ENCODE results near the gene HAPLN2.
A peak's percentile ranks its signal among the peaks of the same experiment; 100 is the strongest.
"Not testable (repeated sequence)": the region's sequence is repeated elsewhere in the genome, so short reads cannot be mapped to it uniquely, and the experiment has no call there.

Gene HAPLN2

GRCh38 chr1:156622581-156623297, 3.5 kb downstream of the HAPLN2 start:
- no peak for DNase-seq (ENCODE audit: low read depth)

GRCh38 chr1:156623946-156624813, 5.0 kb downstream of the HAPLN2 start:
- DNase-seq (ENCODE audit: low read depth), result peak; percentile 23

- DNase-seq (ENCODE audit: low read depth), result no peak
Observed at GRCh38 chr1:156624814-156625435, 5.7 kb downstream of the HAPLN2 start.

- peak; percentile 42 for DNase-seq (ENCODE audit: low read depth)
Observed at GRCh38 chr1:156625436-156626078, 6.3 kb downstream of the HAPLN2 start.

- DNase-seq (ENCODE audit: low read depth), result no peak
Observed at GRCh38 chr1:156626079-156626438, 6.8 kb downstream of the HAPLN2 start.

DNA sequence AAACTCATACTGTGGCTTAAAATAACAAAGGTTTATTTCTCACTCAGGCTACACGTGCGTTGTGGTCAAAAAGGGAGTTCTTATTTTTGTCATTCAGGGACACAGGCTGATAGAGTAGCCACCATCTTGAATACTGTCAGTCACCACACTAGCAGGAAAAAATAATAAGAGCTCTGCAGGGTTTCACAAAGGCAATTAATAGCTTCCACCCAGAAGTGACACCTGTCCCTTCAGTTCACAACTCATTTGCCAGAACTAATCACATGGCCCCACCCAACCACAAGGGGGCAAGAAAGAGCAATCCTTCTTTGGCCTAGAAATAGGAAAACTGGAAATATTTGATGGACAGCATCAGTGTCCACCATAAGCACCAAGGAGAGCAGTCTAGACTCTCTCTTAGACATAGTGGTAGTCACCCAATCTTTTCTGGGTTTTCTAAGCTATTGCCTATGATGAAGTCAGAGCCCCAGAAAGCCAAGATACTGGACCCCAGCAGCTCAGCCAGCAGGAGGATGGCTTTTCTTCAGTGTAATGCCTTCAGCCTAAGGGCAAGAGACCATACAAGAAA, 8.2 kb downstream of the HAPLN2 start:
- DNase-seq (ENCODE audit: low read depth), result no peak

GRCh38 chr1:156629823-156630449, 10.7 kb downstream of the HAPLN2 start:
- no peak for DNase-seq (ENCODE audit: low read depth)

DNA sequence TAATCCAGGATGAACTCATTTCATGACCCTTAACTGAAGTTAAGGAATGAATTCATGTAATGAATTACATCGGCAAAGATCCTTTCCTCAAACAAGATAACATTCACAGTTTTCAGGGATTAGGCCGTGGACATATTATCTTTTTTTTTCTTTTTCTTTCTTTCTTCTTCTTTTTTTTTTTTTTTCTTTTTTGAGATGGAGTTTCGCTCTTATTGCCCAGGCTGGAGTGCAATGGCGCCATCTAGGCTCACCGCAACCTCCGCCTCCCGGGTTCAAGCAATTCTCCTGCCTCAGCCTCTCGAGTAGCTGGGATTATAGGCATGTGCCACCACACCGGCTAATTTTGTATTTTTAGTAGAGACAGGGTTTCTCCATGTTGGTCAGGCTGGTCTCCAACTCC, 11.9 kb downstream of the HAPLN2 start:
- DNase-seq (ENCODE audit: low read depth), result not testable (repeated sequence)

DNA sequence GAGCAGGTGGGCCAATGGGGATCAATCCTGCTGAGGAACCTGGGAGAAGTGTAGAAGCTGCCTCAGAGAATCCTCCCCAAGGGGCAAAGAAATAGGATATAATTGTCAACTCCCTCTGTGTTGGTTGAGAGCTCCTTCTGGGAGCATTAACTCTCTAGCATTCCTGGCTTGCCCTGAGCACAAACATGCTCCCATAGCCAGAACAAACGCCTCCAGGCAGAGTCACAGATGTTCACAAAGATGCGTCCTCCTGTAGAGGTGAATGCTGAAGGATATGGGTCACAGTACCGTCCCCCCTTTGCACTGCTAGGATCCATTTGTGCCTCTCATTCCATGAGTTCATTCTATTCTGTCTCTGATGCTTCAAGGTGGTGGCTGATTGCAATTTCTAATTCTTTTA, 13.1 kb downstream of the HAPLN2 start:
- no peak for DNase-seq (ENCODE audit: low read depth)

DNA sequence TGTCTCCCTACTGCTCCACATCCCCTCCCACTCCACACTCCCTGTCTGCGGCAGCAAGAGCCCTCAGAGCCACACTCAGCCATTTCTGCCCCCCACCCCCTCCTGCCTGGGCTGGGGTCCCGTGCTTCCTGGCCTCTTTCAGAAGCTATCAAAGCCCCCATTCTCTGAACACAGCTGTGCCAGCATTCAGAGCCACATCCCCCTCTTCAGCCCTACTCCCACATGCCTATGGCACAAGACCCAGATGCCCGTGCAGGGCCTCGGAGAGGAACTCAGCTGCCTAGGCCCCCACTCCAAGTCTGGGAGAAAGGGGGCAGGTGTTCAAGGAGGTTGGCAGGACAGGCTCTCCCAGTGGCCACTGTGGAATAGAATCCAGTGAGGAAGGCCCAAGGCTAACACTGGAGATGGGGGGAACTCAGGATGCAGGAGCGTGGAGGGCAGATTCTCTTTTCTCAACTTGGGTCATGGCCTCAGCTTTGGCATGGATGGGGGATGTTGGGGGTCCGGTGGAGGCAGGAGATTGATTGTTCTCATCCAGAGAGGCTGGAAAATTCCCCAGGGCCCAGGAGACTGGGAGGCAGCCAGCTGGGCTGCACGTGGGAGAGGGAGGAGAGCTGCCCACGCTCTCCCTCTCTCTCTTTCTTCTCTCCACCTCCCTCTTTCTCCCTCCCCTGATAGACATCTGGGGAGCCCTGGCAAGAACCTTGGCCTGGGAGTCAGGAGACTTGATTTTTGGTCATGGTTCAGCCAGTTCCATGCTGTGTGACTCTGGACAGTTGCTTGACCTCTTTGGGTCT, 19.2 kb downstream of the HAPLN2 start:
- DNase-seq (ENCODE audit: low read depth), result no peak

GRCh38 chr1:156639601-156640101, 20.4 kb downstream of the HAPLN2 start:
- DNase-seq (ENCODE audit: low read depth), result no peak

GRCh38 chr1:156640842-156641706, 21.9 kb downstream of the HAPLN2 start:
- DNase-seq (ENCODE audit: low read depth), result no peak

DNA sequence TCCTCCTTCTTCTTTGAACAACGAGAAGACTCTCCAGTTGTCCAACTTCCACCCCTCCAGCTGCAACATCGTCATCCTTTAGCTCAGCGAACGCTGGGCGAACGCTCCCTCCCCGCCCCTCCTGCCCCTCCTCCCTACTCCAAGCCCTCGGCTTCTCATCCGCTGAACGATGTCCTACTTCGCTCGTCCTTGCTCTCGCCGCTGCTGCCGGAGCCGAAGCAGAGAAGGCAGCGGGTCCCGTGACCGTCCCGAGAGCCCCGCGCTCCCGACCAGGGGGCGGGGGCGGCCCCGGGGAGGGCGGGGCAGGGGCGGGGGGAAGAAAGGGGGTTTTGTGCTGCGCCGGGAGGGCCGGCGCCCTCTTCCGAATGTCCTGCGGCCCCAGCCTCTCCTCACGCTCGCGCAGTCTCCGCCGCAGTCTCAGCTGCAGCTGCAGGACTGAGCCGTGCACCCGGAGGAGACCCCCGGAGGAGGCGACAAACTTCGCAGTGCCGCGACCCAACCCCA, 22.6 kb downstream of the HAPLN2 start, which contains the start of gene BCAN:
Gene BCAN, plus strand, starts transcription at position 357 of the 504 bp plus-strand sequence. CDS start 3,938 bp downstream, outside the sequence.
- no peak for DNase-seq (ENCODE audit: low read depth)

GRCh38 chr1:156642265-156643048, 23.2 kb downstream of the HAPLN2 start:
- DNase-seq (ENCODE audit: low read depth), result no peak

- no peak for DNase-seq (ENCODE audit: low read depth)
Observed at GRCh38 chr1:156643049-156643777, 24.0 kb downstream of the HAPLN2 start.

DNA sequence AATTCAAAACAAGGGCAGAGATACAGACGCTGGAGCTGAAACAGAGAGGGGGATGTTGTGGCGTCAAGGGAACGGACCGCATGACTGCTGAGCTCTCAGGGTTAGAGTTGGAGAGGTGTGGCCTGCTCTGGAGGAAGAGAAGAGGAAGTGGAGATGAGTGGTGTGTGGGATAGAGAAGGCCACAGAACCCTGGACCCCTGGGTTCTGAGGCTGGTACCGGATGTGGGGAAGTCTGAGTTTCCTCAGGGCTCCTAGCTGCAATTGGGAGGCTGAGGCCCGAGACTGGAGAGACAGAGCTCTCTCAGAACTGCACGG, 24.5 kb downstream of the HAPLN2 start:
- no peak for DNase-seq (ENCODE audit: low read depth)

DNA sequence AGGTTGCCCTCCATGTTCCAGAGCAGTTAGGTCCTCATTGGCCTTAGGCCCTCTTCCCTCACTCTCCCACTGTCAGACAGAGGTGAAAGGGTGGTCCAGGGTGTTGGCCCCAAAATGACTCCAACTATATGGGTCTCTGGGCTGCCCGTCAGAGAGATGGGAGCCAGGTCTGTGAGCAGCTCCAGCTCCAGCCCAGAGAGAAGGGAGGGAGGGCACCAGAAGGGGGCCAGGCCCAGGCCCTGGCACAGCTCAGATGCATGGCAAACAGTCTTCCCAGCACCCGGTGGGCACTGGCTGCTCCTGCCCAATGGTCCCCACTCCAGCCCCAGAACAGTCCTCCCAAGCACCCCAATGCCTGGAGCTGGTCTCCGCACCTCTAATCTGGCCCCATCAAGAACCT, 24.9 kb downstream of the HAPLN2 start:
- DNase-seq (ENCODE audit: low read depth), result no peak

DNA sequence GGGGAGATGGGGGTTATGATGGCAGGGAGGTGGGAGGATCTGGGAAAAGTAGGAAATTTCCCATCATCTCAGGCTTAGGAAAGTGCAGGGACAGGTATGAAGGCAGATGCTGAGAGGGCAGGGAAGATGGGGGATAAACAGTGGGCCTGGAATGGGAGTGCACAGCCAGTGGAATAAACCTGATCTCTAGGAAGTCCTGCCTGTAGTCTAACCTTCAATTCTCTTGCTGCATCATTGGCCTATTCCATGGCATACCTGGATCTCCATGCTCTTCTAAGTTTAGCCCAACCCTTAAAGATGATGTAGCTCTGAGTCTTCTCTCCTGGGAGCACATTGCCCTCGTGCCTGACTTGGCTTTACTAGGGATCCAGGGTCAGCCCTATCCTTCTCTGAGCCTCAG, 25.4 kb downstream of the HAPLN2 start:
- DNase-seq (ENCODE audit: low read depth), result no peak
